ENCODE data around the gene GGA3.

DNA sequence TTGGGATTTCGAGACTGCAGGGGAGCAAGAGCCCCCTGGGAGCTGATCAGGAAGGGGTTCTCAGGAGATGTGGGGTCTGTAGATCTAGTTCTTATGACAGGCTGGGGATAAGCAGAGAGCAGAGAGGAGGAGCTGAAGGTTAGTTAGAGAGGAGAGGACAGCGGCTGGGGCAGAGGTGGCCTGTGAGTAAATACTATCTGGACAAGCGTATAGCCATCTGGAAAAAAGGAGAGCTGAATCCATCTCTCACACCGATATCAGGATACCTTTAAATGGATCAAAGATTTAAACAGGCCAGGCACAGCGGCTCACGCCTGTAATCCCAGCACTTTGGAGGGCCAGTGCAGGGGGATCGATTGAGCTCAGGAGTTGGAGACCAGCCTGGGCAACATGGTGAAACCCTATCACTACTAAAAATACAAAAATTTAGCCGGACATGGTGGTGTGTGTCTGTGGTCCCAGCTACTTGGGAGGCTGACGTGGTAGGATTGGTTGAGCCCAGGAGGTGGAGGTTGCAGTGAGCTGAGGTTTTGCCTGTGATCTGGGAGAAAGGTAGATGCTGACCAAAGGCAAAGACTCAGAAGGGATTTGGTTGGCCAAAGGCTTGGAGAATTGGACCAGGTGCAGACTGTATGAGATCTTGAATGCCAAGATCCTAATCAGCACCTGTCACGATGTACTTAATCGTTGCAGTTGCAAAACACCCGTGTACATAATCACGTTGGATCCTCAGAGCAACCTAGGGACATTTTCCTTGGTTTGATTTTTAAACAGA lies 46.7 kb upstream of the GGA3 start:
- TF ChIP-seq GATA2 (IDR thresholded peaks at IDR 0.05; ENCODE audit: low read depth, low read length) = no peak
- no peak for TF ChIP-seq GATA3 (IDR thresholded peaks at IDR 0.05; ENCODE audit: low read depth, low read length)
